Measurements from ENCODE around the gene SSR1. TPM values are rescaled to one million over a fixed set of nuclear protein-coding genes. Genes with fewer than 3 reads are reported as not detected.

SSR1 gene
- total RNA-seq, 2 experiments from 2014 or later, result 49.6 to 55.1 TPM

DNA sequence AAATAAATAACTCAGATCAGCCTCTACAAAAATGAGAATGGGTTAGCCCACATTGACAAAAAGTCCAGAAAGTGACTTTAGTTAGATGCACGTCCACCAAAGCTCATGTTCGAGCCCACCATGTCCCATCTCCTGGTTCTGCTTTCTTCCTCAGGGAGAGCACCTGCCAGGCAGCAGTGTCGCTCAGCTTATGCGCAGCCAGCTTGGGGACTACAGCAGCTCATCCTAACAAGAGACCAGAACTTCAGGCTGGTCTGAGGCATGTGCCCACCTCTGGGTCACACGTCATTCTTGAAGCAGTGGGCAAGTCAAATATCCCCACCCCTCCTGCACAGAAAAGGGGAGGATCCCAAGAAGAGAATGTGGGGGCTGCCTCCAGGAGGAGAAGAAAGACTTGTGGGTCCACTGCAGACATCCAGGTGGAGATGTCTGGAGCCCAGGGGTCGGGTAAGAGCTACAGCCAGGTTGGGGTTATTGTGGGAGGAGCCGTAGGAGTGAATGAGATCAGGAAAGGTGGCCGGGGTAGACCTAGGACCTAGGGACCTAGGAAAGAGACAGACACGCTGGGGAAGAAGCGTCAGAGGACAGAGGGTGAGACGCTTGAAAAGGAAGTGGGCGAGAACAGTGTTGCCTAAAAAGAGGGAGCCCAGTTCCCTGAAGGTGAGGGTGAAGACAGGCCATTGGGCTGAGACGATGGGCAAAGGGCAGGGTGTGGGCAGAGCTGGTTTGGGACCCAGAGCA, 52.5 kb downstream of the SSR1 start:
- Mint-ChIP-seq H3K9me3 (peaks cover 3% of the 10 kb centered on the region), H3K27me3 (peaks cover 19% of the 10 kb centered on the region), H3K27ac (no peak overlapping the region), H3K4me1 (ENCODE audit: low read depth) (peaks cover 20% of the 10 kb centered on the region), H3K36me3 (ENCODE audit: low read depth) (no peaks in the 10 kb centered on the region), H3K4me3 (peak overlapping the region; percentile 83)
- Histone ChIP-seq H3K27ac (ENCODE audit: low read depth in 1 of 2, low read length in 2 of 2) (no peak overlapping the region), H3K9me3 (ENCODE audit: control insufficient read depth in 1 of 2, insufficient read depth in 1 of 2, low read length in 2 of 2) (peaks cover 0 to 24% of the 10 kb centered on the region in 2 experiments), H3K27me3 (ENCODE audit: control insufficient read depth in 1 of 2, insufficient read depth in 2 of 2, low read length in 2 of 2) (peaks cover 0 to 13% of the 10 kb centered on the region in 2 experiments), H3K36me3 (ENCODE audit: insufficient read depth, low read length) (no peaks in the 10 kb centered on the region), H3K4me3 (ENCODE audit: low read length) (peak overlapping the region; percentile 69), H3K4me1 (ENCODE audit: insufficient read depth, low read length) (peaks cover 17% of the 10 kb centered on the region)
- DNase-seq (no peak), ATAC-seq (ENCODE audit: poor library complexity) (no peak)
- TF ChIP-seq, protein P1, sequence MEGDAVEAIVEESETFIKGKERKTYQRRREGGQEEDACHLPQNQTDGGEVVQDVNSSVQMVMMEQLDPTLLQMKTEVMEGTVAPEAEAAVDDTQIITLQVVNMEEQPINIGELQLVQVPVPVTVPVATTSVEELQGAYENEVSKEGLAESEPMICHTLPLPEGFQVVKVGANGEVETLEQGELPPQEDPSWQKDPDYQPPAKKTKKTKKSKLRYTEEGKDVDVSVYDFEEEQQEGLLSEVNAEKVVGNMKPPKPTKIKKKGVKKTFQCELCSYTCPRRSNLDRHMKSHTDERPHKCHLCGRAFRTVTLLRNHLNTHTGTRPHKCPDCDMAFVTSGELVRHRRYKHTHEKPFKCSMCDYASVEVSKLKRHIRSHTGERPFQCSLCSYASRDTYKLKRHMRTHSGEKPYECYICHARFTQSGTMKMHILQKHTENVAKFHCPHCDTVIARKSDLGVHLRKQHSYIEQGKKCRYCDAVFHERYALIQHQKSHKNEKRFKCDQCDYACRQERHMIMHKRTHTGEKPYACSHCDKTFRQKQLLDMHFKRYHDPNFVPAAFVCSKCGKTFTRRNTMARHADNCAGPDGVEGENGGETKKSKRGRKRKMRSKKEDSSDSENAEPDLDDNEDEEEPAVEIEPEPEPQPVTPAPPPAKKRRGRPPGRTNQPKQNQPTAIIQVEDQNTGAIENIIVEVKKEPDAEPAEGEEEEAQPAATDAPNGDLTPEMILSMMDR (IDR thresholded peaks at IDR 0.05), result no peak
- CTCF ChIA-PET, result interaction anchor here (2.3 kb wide), 1 partner anchor 16 kb away, joined by 4 read pairs; no protein-coding TSS in a partner anchor
- intact Hi-C loops (cut with DNase I, micrococcal nuclease), result no loop called here
- POLR2A ChIA-PET, result interaction anchor here (1.3 kb wide), 1 partner anchor 14 kb away, joined by 4 read pairs; no protein-coding TSS in a partner anchor

DNA sequence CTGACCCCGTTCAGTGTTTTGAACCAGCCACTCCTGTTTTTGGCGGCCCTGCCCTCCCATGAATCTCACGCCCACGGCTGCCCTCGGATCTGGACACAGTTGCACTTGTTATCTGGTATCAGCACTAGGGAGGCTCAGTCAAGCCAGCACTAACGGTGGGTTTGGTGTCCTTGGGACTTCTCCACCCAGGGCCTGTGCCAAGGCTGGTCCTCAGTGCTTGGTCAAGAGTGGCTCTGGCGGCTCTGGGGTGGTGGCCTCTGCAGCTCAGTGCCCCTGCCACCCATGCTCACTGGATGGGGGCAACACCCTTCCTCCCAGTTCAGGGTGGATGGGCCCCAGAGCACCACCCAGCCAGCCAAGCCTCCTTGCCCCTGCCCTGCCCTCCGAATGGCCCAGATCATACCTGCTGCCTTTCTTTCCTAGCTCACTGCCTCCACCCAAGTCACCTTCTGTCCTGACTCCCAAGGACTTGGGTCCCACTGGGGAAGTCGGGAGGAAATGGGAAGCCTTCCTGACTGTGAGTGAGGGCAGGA, 54.7 kb downstream of the SSR1 start:
- Mint-ChIP-seq H3K4me3 (no peak overlapping the region), H3K4me1 (ENCODE audit: low read depth) (peaks cover 20% of the 10 kb centered on the region), H3K27ac (no peak overlapping the region), H3K9me3 (peaks cover 3% of the 10 kb centered on the region), H3K36me3 (ENCODE audit: low read depth) (peaks cover 5% of the 10 kb centered on the region), H3K27me3 (peaks cover 19% of the 10 kb centered on the region)
- no peak overlapping the region for H3K4me3 ChIP-seq (ENCODE audit: low read length)
- ATAC-seq (ENCODE audit: poor library complexity) (no peak), DNase-seq (no peak)
- ChIA-PET POLR2A (no interaction called here), CTCF (interaction anchor here (2.3 kb wide), 1 partner anchor 14 kb away, joined by 4 read pairs; no protein-coding TSS in a partner anchor)
- H3K27ac ChIP-seq (ENCODE audit: low read depth in 1 of 2, low read length in 2 of 2), result no peak overlapping the region
- TF ChIP-seq, protein P1 (IDR thresholded peaks at IDR 0.05), result no peak
- intact Hi-C loops (cut with DNase I, micrococcal nuclease), result no loop called here
- H3K4me1 ChIP-seq (ENCODE audit: insufficient read depth, low read length), result peaks cover 17% of the 10 kb centered on the region
- no peaks in the 10 kb centered on the region for H3K36me3 ChIP-seq (ENCODE audit: insufficient read depth, low read length)
- peaks cover 0 to 13% of the 10 kb centered on the region in 2 experiments for H3K27me3 ChIP-seq (ENCODE audit: control insufficient read depth in 1 of 2, insufficient read depth in 2 of 2, low read length in 2 of 2)
- H3K9me3 ChIP-seq (ENCODE audit: control insufficient read depth in 1 of 2, insufficient read depth in 1 of 2, low read length in 2 of 2), result peaks cover 0 to 31% of the 10 kb centered on the region in 2 experiments

DNA sequence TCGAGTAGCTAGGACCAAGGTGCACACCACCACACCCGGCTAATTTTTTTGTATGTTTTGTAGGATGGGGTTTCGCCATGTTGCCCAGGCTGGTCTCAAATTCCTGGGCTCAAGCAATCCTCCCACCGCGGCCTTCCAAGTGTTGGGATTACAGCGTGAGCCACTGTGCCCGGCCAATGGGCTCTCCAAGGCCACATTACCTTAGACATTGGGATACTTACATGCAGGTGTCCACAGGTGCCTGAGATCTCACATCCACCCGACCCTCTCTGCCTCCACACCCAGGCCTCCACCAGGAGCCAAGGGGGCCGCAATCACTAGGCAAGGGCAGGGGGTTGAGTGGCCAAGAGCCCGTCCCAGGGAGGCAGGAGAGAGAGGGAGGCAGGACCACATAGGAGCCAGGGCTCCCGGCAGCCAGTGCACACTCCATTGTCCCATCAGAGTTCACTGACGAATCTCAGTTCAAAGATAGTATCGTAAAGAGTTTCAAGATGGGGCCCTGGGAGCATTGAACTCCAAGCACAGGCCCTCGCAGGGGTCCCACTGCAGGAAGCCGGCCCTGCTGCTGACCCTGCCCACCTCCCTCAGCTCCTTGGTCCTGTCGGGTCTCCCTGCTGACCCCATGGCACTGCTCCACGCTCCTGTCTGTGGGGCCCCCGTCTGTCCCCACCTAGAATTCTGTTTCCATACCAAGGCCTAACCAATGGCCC, 55.3 kb downstream of the SSR1 start:
- Histone ChIP-seq H3K27ac (ENCODE audit: low read depth in 1 of 2, low read length in 2 of 2) (no peak overlapping the region), H3K36me3 (ENCODE audit: insufficient read depth, low read length) (no peaks in the 10 kb centered on the region), H3K9me3 (ENCODE audit: control insufficient read depth in 1 of 2, insufficient read depth in 1 of 2, low read length in 2 of 2) (peaks cover 0 to 31% of the 10 kb centered on the region in 2 experiments), H3K4me3 (ENCODE audit: low read length) (no peak overlapping the region), H3K27me3 (ENCODE audit: control insufficient read depth in 1 of 2, insufficient read depth in 2 of 2, low read length in 2 of 2) (peaks cover 0 to 13% of the 10 kb centered on the region in 2 experiments), H3K4me1 (ENCODE audit: insufficient read depth, low read length) (peaks cover 17% of the 10 kb centered on the region)
- DNase-seq (no peak), ATAC-seq (ENCODE audit: poor library complexity) (no peak)
- H3K27ac Mint-ChIP-seq, result no peak overlapping the region
- peaks cover 19% of the 10 kb centered on the region for H3K27me3 Mint-ChIP-seq
- CTCF ChIA-PET, result interaction anchor here (2.3 kb wide), 1 partner anchor 14 kb away, joined by 4 read pairs; no protein-coding TSS in a partner anchor
- peaks cover 5% of the 10 kb centered on the region for H3K36me3 Mint-ChIP-seq (ENCODE audit: low read depth)
- H3K4me3 Mint-ChIP-seq, result no peak overlapping the region
- H3K4me1 Mint-ChIP-seq (ENCODE audit: low read depth), result peaks cover 20% of the 10 kb centered on the region
- intact Hi-C loops (cut with DNase I, micrococcal nuclease), result no loop called here
- POLR2A ChIA-PET, result no interaction called here
- TF ChIP-seq, protein P1 (IDR thresholded peaks at IDR 0.05), result no peak
- H3K9me3 Mint-ChIP-seq, result peaks cover 3% of the 10 kb centered on the region

Measured in CD4-positive, alpha-beta T cell (primary cell).